Activated CD4-positive, alpha-beta T cell treated with anti-CD3 and anti-CD28 coated beads, Interleukin-2, amount 50 U/mL, for 48 hours (primary cell): ENCODE data around the gene SDR39U1.

Experiments
- DNase-seq, 2 experiments: peaks; one replicate each; pipeline ENCODE4 v3.0.0-alpha.2; 2020

Gene SDR39U1

DNA sequence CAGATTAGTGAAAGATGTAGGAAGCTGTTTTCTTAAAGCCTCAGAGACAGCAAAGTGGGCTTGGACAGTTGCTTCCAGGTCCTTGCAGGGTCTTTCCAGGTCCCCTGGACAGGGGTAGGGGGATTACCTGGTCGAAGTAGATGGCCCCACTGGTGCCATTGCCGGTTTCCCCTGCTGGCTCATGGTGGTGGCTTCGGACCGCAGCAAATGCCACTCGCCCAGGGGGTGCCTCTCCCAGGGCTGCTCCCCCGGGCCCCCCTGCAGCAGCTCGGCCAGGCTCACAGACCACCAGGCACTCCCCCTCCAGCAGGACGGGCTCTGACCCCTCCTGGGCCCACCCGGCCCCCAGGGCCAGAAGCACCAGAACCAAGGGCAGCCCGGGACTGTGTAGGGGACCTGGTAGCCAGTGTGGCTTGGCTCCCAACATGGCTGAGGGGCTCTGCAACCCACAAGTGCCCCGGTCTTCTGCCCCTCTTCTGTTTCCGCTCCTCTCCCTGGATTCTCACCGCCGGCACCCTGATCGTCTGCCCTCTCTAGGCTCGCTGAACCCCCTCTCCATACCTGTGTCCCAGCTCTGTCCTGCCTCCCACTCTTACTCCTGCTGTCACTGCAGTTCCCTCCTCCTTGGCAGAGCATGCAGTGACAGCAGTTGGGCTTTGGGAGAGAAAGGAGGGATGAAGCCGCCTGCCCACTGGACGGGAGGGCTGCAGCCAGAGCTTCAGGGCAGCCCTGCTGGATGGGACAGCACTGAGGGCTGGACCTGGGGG, 13.8 kb downstream of the SDR39U1 start:
- no peak for DNase-seq

GRCh38 chr14:24427537-24428508, 14.8 kb downstream of the SDR39U1 start:
- no peak for DNase-seq

DNA sequence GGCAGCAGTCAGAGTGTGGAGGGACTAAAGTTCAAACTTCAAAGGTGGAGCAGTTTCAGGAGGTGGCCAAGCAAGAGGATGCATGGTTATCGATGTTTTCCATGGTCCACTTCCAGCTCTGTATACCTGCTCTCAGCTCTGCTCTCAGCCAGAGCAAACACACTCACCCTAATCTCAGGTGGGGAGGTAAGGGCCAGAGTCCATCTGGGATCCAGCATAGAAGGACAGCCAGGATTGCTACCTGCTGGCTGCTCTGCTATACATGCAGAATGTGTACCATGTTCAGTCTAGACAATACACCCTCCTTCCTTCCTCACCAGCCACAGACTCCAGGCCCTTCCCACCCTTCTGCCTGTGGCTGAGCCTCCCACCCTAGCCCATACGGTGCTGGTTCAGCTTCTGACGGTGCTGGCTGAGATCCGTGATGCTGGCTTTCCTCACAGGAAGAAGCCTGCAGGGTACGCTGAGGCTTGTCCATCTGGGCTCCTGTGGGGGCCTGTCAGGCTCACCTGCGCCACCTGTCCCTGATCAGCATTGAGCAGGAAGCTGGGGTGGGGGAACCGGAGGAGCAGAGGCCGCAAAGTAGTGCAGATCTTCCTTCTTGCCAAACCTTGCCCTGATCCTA, 15.6 kb downstream of the SDR39U1 start:
- no peak for DNase-seq

DNA sequence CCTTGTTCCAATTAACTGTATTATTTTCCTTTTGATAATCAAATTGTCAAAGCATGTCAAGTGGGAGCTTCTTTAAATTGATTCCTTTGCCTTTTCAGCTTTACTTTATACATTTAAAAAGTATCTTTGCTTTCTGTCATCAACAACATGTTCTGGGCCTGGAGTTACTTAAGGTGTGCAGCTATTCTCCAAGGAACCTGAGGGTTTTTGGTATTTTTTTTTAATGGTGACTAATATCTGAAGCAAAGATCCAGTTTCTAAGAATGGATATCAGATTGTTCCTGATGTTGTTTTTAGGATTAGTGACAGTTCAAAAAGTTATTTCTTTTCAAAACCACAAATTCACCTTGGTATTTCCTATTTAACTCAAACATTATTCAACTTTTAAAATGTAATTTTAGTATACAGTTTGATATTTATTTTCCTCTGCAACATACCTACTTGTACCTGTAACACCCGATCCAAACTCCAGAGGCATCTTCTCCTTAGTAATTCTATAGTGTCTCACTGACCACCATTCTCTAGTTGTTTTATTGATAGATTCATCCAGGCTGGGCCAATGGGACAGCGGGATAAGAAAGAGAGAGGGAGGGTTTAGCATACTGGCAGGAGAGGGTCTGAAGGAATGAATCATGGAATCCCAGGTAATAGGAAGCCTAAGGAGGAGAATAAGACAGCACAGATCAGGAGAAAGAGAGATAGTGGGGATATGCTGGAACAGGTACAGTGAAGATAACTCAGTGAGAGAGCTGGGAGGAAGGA, 16.2 kb downstream of the SDR39U1 start:
- no peak for DNase-seq

DNA sequence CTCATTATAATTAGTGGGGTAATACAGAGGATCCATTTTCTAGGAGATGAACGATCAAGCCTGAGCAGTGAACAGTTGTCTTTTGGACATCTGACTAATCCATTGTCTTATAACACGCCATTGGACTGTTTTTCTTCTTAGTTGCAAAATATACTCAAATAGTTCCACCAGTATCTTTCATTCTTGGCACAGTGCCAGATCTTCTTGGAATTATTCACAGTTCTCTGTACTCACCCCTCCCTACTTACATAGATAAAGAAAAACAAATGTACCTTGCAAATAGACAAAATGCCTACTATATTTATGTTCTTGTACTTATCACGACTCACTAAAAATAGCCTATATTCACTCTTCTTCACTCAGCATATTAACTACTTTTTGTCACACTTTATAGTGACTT, 16.9 kb downstream of the SDR39U1 start:
- DNase-seq: no peak

DNA sequence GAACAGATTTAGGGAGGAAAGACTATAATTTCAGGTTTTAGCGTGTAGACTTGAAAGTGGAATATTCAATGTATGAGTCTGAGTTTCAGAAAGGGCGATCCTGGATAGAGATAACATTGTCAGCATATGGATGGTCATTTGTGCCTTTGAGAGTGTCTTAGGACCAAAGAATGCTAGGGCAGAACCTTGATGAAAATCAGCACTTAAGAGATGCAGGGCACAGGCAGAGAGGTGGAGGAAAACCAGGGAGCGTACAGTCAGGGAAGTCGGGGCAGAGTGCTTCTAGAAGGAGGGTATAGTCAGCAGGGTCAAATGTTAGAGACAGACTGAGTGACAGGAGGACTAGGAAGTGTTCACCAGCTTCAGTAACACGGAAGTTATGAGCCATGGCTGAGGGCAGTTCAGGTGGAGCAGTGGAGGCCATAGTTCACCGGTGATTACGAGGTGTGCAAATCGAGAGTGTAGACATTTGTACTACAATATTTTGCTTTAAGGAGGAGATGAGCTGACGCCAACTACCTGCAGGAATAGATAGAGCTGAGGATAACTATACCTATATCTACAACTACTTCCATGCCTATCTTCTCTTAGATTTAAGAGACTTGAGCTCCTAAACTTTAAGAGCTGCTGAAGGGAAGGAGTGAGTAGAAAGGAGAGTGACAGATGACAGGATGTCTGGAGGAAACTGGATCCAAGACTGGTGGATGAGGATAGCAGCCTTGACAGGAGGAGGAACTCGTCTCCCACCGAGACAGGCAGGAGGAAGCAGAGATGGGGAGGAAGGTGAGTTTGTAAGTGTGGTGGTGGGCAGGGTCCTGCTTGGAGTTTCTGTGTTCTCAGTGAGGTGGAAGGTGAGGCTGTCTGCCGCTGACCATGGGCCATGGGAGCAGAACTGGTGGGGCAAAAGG, 19.6 kb downstream of the SDR39U1 start:
- DNase-seq: no peak

GRCh38 chr14:24422261-24422660, 20.3 kb downstream of the SDR39U1 start:
- no peak for DNase-seq

- no peak for DNase-seq
These were observed 24.1 kb downstream of the SDR39U1 start for GRCh38 chr14:24418492-24418873.

GRCh38 chr14:24417832-24418491, 24.6 kb downstream of the SDR39U1 start:
- no peak for DNase-seq

- no peak for DNase-seq
These were observed 25.5 kb downstream of the SDR39U1 start for GRCh38 chr14:24416932-24417619.

GRCh38 chr14:24416254-24416931, 26.2 kb downstream of the SDR39U1 start:
- DNase-seq: no peak

DNA sequence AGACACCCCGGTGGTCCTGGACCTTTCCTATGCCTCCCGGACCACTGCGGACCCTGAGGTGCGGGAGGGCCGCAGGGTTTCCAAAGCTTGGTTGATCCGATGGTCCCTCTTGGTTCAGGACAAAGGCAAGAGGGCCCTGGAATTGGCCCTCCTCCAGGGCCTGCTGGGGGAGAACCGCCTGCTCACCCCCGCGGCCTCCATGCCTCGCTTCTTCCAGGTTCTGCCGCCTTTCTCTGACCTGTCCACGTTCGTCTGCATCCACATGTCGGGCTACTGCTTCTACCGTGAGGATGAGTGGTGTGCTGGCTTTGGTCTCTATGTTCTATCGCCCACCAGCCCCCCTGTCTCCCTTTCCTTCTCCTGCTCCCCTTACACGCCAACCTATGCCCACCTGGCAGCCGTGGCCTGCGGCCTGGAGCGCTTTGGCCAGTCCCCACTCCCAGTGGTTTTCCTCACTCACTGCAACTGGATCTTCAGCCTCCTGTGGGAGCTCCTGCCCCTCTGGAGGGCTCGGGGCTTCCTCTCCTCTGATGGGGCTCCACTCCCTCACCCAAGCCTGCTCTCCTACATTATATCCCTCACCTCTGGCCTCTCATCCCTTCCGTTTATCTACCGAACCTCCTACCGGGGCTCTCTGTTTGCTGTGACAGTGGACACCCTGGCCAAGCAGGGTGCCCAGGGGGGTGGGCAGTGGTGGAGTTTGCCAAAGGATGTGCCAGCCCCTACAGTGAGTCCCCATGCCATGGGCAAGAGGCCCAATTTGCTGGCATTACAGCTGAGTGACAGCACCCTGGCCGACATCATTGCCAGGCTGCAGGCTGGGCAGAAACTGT, 26.9 kb downstream of the SDR39U1 start:
- DNase-seq: no peak

- no peak for DNase-seq
These were observed 27.7 kb downstream of the SDR39U1 start for GRCh38 chr14:24414732-24415420.

- no peak for DNase-seq
These were observed 28.5 kb downstream of the SDR39U1 start for GRCh38 chr14:24414077-24414476.

GRCh38 chr14:24411443-24412389, 30.9 kb downstream of the SDR39U1 start:
- DNase-seq: peak in 1 of 2 experiments; percentile 38

DNA sequence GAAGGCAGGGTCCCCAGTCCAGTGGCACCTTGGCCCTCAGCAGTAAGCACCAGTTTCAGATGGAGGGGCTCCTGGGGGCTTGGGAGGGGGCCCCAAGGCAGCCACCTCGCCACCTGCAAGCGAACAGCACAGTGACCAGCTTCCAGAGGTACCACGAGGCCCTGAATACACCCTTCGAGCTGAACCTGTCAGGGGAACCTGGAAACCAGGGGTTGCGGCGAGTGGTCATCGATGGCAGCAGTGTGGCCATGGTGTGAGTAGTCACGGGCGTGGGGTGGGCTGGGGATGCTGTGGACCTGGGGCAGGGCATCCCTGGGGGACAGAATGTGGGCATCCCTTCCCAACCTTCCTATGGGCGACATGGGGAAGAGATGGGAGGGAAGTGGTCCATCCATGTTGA, 32.6 kb downstream of the SDR39U1 start:
- no peak for DNase-seq

DNA sequence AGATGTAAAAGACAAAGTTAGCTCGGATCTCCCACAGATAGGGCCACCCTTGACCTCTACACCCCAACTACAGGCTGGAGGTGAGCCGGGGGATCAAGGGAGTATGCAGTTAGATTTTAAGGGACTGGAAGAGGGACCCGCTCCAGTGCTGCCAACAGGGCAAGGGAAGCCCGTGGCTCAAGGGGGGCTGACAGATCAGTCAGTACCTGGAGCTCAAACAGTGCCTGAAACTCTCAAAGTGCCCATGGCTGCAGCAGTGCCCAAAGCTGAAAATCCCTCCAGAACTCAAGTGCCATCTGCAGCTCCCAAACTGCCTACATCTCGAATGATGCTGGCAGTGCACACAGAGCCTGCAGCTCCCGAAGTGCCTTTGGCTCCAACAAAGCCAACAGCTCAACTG, 33.4 kb downstream of the SDR39U1 start:
- DNase-seq: no peak
